ENCODE results near the gene TMSB15B. TPM values are rescaled to one million over a fixed set of nuclear protein-coding genes. Genes with fewer than 3 reads are reported as not detected.
"Not testable (repeated sequence)": the region's sequence is repeated elsewhere in the genome, so short reads cannot be mapped to it uniquely, and the experiment has no call there.

Gene TMSB15B
- polyA plus RNA-seq (2014; cell fraction: cytosol; rRNA removed): 142 and 155 TPM in 2 replicates
- 61.5 and 103 TPM in 2 replicates for polyA plus RNA-seq (2014; cell fraction: nucleus; rRNA removed)

GRCh38 chrX:103962411-103963278 lies at the start of gene TMSB15B:
TSS of gene TMSB15B (plus strand) at chrX:103962627.
- not testable (repeated sequence) for DNase-seq (ENCODE audit: low spot score)

GRCh38 chrX:103913356-103914020 lies 48.9 kb upstream of the TMSB15B start:
- no peak for DNase-seq (ENCODE audit: low spot score)

GRCh38 chrX:103918050-103918449 lies 44.4 kb upstream of the TMSB15B start:
- DNase-seq (ENCODE audit: low spot score): peak; percentile 85

GRCh38 chrX:103918571-103919269 lies 43.7 kb upstream of the TMSB15B start:
- peak; percentile 79 for DNase-seq (ENCODE audit: low spot score)

- DNase-seq (ENCODE audit: low spot score): peak; percentile 59
Measured at GRCh38 chrX:103919270-103919637, 43.2 kb upstream of the TMSB15B start.

- DNase-seq (ENCODE audit: low spot score): not testable (repeated sequence)
Measured at GRCh38 chrX:103920515-103920914, 41.9 kb upstream of the TMSB15B start.

- DNase-seq (ENCODE audit: low spot score): no peak
Measured at GRCh38 chrX:103927030-103927429, 35.4 kb upstream of the TMSB15B start.

GRCh38 chrX:103927633-103928032 lies 34.8 kb upstream of the TMSB15B start:
- no peak for DNase-seq (ENCODE audit: low spot score)

GRCh38 chrX:103932133-103932532 lies 30.3 kb upstream of the TMSB15B start:
- no peak for DNase-seq (ENCODE audit: low spot score)

GRCh38 chrX:103940257-103940656 lies 22.2 kb upstream of the TMSB15B start:
- DNase-seq (ENCODE audit: low spot score): not testable (repeated sequence)

GRCh38 chrX:103941201-103941975 lies 21.0 kb upstream of the TMSB15B start:
- DNase-seq (ENCODE audit: low spot score): no peak

- no peak for DNase-seq (ENCODE audit: low spot score)
Measured at GRCh38 chrX:103949506-103949905, 12.9 kb upstream of the TMSB15B start.

- no peak for DNase-seq (ENCODE audit: low spot score)
Measured at GRCh38 chrX:103953353-103953752, 9.1 kb upstream of the TMSB15B start.

GRCh38 chrX:103954259-103954658 lies 8.2 kb upstream of the TMSB15B start:
- no peak for DNase-seq (ENCODE audit: low spot score)

- not testable (repeated sequence) for DNase-seq (ENCODE audit: low spot score)
Measured at GRCh38 chrX:103960599-103960998, 1.8 kb upstream of the TMSB15B start.

GRCh38 chrX:103983508-103983907 lies 21.1 kb downstream of the TMSB15B start:
- not testable (repeated sequence) for DNase-seq (ENCODE audit: low spot score)

GRCh38 chrX:103999234-103999633 lies 36.8 kb downstream of the TMSB15B start:
- no peak for DNase-seq (ENCODE audit: low spot score)

GRCh38 chrX:104008831-104009230 lies 46.4 kb downstream of the TMSB15B start:
- DNase-seq (ENCODE audit: low spot score): no peak

- DNase-seq (ENCODE audit: low spot score): no peak
Measured at GRCh38 chrX:104013158-104013557, 50.7 kb downstream of the TMSB15B start.

GRCh38 chrX:104013606-104014005 lies 51.2 kb downstream of the TMSB15B start, which contains the start of gene H2BW1:
TSS of gene H2BW1 (minus strand) at chrX:104013708. CDS start at chrX:104013576, 132 bp downstream.
- no peak for DNase-seq (ENCODE audit: low spot score)

GRCh38 chrX:104015576-104015975 lies 53.1 kb downstream of the TMSB15B start:
- DNase-seq (ENCODE audit: low spot score): not testable (repeated sequence)

Data from SK-N-DZ (cell line).